ENCODE measurements around the gene PAPPA. TPM values are rescaled to one million over a fixed set of nuclear protein-coding genes. Genes with fewer than 3 reads are reported as not detected.

The PAPPA gene
- total and polyA plus RNA-seq, 2 of the 8 experiments (the other 6 are each of a cell fraction or from before 2014, with no cell fraction given): 0.18 to 0.63 TPM

DNA sequence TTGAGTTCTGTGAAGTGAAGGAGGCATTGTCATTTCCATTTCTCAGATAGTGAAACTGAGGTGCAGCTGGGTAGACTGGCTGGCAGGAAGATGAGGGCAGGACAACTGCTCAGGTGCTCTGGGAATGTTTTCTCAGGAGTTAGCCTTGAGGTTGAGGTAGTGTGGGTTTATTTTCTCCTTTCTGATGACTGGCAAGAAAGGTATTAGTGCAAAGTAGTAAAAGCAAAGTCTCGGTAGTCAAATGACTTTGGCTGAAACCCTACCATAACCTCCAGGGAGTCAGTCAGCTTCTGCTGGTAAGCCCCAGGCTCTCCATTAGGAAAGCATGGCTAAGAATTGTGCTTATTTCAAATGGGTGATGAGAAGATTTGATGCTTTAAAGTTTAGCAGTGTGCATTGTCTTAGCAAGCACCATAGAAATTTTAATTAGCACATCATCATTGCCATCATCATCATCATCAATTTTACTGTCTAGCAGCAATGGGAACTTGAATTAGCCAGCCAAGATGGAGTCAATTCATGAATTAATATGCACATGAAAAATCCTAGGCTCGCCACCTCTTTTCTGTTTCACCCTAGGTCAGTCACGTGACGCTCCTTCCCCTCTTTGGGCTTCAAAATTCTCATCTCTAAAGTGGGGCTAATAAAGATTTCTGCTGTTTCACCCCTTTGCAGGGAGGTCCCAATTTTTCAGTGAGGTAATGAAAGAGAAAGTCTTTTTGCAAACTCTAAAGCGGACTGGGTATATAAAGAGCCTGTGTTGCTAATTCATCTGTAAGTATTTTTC, 10.7 kb upstream of the PAPPA start:
- no peak overlapping the region for H2BK12ac ChIP-seq (ENCODE audit: low read depth, low read length)
- no peak overlapping the region for H2BK120ac ChIP-seq (replicated peaks; ENCODE audit: low read depth, low read length)
- H2BK15ac ChIP-seq (ENCODE audit: low read length): no peak overlapping the region
- FAIRE-seq: no peak
- no peak overlapping the region for H4K91ac ChIP-seq (replicated peaks; ENCODE audit: insufficient read length, low read length)
- no peak overlapping the region for H3K4ac ChIP-seq (replicated peaks; ENCODE audit: insufficient read length, low read depth, low read length)
- WGBS, 2 experiments (ENCODE audit: extremely low coverage in 1 of 2, insufficient coverage in 1 of 2, insufficient read length in 1 of 2, insufficient replicate concordance in 2 of 2, low coverage in 1 of 2, low lambda C conversion rate in 2 of 2, missing lambda C conversion rate in 1 of 2): 88% methylated on average over 5 of the region's 5 CpGs; no CpG with 5 or more reads in 1 of the 2 experiments
- no peak overlapping the region for H3K14ac ChIP-seq (ENCODE audit: insufficient read length)
- H4K20me1 ChIP-seq (replicated peaks in 1 of 2; ENCODE audit: control insufficient read depth in 1 of 2, insufficient read depth in 2 of 2, low read length in 2 of 2): no peaks in the 10 kb centered on the region
- H4K5ac ChIP-seq (ENCODE audit: insufficient read length, low read depth, low read length): no peak overlapping the region
- H3K23ac ChIP-seq (ENCODE audit: insufficient read length): peak overlapping the region; percentile 9
- H3K56ac ChIP-seq (replicated peaks; ENCODE audit: insufficient read length, low read depth, low read length): no peak overlapping the region
- H3K18ac ChIP-seq (ENCODE audit: extremely low read depth, low read length): no peak overlapping the region
- POLR2A ChIA-PET (ENCODE audit: partially characterized antibody): no interaction called here
- H3K27me3 ChIP-seq (replicated peaks in 1 of 4; ENCODE audit: control insufficient read depth in 3 of 4, extremely low read depth in 1 of 4, insufficient read depth in 3 of 4, low read length in 3 of 4): no peaks in the 10 kb centered on the region
- H3K9ac ChIP-seq (replicated peaks in 1 of 4; ENCODE audit: extremely low read depth in 1 of 4, low read depth in 3 of 4, low read length in 3 of 4): no peak overlapping the region
- H2BK5ac ChIP-seq (ENCODE audit: low read depth, low read length): no peak overlapping the region
- no peaks in the 10 kb centered on the region for H3K4me1 ChIP-seq (replicated peaks in 1 of 4; ENCODE audit: control insufficient read depth in 3 of 4, insufficient read depth in 4 of 4, low read length in 3 of 4)
- no peaks in the 10 kb centered on the region for H3K23me2 ChIP-seq (ENCODE audit: low read depth, low read length)
- no peaks in the 10 kb centered on the region for H3K79me1 ChIP-seq (ENCODE audit: low read depth, low read length)
- no peak for DNase-seq (ENCODE audit: low read depth in 1 of 2, low spot score in 2 of 2)
- no peak overlapping the region for H3K27ac ChIP-seq (ENCODE audit: low read depth, low read length)
- H4K8ac ChIP-seq (ENCODE audit: extremely low read depth, insufficient read depth, low read length): no peak overlapping the region
- no peak overlapping the region for H2AK5ac ChIP-seq (ENCODE audit: low read depth, low read length)
- H3K36me3 ChIP-seq (ENCODE audit: control insufficient read depth in 2 of 4, insufficient read depth in 4 of 4, low read length in 3 of 4): no peaks in the 10 kb centered on the region
- no peak overlapping the region for H2BK20ac ChIP-seq (ENCODE audit: low read length)
- no peak overlapping the region for H3K4me2 ChIP-seq (ENCODE audit: insufficient read depth in 1 of 2, low read depth in 2 of 2, low read length in 2 of 2)
- H3K4me3 ChIP-seq (ENCODE audit: extremely low read depth in 1 of 4, insufficient read depth in 2 of 4, low read depth in 3 of 4, low read length in 4 of 4): no peak overlapping the region
- no peaks in the 10 kb centered on the region for H3K9me3 ChIP-seq (ENCODE audit: insufficient read depth in 2 of 2, low read depth in 1 of 2, low read length in 1 of 2)
- H3K79me2 ChIP-seq (ENCODE audit: control insufficient read depth in 1 of 2, insufficient read depth in 2 of 2, low read length in 2 of 2): no peaks in the 10 kb centered on the region
- H2AFZ ChIP-seq (ENCODE audit: low read length): no peak overlapping the region
- CTCF ChIA-PET (ENCODE audit: partially characterized antibody): interaction anchor here (0.7 kb wide), 2 partner anchors 174 to 549 kb away, joined by 3 read pairs; no protein-coding TSS in a partner anchor
- TF ChIP-seq POLR2AphosphoS5 (IDR thresholded peaks at IDR 0.05; ENCODE audit: low read depth, low read length): no peak
- no peak for TF ChIP-seq ZNF274 (IDR thresholded peaks at IDR 0.05; ENCODE audit: borderline replicate concordance, extremely low read depth, low read length)
- TF ChIP-seq KDM1A (IDR thresholded peaks at IDR 0.05; ENCODE audit: borderline replicate concordance, low read length): no peak

Data from H1 (cell line).